NCI-H2081 treated with DMSO at 0.1 percent for 48 hours (cell line): Measurements from ENCODE around the gene VPS13D.

ENCODE experiments used
- DNase-seq: peaks from one replicate; lab custom pipeline; 2025; lab: John Stamatoyannopoulos, UW

The VPS13D gene

DNA sequence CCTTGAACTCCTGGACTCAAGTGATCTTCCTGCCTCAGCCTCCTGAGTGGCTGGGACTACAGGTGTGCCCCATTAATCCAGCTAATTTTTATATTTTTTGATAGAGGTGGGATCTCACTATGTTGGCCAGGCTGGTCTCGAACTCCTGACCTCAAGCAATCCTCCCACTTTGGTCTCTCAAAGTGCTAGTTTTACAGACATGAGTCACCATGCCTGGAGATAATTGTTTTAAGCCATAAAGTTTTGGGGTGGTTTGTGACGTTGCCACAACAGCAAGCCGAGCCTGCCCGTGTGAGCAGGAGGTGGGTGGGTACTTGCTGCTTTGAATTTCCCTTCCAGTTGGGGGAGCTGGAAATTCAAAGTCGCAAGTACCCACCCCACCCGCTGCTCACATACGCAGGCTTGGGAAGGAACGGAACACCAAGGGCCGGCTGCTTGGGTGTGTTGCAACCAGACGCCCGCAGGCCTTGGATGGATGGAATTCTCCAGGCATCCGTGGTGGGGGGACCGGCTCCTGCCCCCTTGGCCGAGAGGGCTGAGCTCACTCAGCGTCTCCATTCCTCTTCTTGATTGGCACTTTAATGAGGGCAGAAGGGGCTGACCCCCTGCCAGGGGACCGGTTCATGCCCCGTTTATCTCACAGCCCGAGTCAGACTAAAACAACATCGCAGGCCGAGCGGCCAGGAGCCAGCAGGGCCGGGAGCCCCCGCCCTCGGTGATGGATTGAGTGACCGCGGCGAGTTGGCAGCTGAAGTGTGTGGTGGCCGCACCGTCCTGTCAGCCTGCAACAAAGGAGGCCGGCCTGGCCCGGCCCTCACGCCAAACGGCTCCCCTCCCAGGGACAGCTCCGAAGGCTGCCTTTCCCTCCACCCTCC is 310.1 kb downstream of the VPS13D start:
- DNase-seq: no peak

DNA sequence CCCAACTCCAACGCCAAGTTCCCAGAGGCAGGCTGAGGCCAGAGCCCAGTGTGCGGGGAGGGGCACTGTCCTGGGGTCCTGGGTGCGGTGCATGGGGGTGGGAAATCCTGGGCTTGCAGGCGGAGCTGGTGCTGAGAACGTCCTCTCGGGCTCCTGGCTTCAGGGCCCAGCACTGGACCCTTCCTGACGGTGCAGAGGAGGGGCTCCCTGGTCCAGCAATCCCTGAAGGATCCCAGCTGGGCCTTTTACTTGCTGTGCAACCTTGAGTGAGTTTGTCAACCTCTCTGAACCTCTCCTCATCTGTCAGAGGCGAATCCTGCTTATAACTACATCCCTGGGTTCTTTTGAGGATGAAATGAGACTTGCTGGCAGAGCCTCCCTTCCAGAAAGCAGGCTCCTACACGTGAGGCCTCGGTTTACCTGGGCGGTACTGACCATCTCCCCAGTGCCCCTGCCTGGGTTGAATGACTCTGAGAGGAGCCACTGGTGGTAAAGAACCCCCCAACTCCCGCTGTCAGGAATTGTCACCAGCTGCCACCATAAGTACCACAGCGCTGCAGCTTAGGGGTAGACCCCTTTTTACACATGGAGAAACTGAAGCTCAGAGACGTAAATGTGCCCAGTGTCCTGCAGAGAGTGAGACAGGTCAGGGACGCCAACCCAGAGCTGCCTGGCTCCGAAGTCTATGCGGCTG is 310.9 kb downstream of the VPS13D start:
- no peak for DNase-seq

DNA sequence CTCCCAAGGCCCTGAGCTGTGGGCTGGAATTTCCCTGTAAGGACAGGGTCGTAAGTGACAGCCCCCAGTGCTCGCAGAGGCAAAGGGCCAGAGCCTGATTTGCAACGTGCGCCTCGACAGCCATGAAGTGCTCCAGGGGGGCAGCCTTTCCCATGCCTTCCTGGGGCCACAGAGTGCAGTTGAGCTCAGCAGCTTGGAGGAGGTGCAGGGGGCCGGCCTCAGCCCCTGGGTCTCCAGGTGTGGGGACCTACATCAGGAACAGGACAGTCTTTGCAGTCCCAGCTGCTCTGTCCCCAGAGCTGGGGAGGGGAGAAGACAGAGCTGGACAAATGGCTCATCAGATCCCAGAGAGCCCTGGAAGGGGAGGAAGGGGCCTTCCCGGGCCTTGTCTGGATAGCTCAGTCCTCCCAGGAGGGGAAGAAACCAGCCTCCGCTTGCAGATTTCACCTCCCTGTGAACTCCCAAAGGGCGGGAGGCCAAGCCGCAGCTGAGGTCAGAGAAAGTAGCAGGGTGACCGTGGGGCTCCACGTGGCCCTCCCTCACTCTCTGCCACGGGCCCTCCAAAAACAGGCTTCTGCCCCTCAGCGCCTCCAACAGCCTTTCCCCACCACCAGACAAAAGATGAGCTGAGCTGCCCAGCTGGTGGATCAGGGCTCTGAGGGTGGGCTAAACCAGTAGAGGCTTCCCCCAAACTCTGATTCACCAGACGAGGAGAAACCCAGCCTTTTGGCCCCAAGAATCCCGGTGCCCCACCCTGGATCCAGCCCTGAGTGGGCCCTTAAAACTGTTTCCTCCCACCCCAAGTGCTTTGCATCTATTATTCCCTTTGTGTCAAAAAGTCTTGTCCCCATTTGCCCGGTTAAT is 311.7 kb downstream of the VPS13D start:
- DNase-seq: no peak

DNA sequence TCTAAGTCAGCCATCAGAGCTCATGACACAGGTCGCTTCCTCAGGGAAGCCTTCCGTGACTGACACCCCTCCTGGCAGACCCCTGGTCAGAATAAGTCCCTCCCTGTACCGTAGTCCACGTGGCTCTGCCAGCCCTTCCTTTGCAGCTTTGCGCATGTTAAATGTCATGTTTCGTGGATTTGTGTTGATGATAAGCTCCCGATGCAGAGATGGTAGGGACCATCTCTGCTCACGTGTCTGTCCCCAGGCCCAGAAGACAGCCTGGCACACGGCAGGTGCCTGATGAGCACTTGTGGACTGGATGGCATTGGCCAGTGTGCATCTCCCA is 312.3 kb downstream of the VPS13D start:
- DNase-seq: no peak

DNA sequence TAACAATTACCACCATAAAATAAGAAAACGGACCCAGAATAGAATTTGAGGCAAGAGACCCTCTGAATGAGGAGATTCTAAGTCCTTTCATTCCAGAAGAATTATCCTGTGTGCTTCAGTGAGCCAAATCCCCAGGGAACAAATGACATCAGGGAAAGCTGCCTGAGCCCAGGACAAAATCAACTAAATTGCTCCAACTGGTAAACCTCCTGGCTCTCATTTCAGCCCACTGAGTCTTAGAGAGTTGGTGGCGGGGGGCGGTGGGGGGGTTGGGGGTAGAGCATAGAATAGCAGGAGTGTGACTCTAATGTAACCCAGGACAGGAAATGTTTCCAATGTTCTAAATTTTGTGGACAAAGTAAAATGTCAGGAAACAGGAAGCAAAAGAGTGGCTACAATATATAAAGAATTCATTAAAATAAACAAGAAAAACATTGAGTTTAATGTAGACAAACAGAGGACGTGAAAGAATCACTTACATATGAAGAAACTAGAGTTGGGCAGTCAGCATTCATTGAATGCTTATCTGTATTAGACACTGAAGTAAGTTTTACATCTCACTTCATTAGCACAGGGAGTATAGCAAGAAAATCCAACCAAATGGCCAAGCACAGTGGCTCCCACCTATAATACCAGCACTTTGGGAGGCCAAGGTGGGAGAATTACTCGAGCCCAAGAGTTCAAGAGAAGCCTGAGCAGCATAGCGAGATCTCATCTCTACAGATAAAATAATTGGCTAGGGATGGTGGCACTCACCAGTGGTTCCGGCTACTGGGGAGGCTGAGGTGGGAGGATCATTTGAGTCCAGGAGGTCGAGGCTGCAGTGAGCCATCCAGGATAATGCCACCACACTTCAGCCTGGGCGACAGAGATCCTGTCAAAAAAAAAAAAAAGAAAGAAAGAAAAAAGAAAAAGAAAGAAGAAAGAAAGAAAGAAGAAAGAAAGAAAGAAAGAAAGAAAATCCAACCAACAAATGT is 313.1 kb downstream of the VPS13D start:
- DNase-seq: no peak

DNA sequence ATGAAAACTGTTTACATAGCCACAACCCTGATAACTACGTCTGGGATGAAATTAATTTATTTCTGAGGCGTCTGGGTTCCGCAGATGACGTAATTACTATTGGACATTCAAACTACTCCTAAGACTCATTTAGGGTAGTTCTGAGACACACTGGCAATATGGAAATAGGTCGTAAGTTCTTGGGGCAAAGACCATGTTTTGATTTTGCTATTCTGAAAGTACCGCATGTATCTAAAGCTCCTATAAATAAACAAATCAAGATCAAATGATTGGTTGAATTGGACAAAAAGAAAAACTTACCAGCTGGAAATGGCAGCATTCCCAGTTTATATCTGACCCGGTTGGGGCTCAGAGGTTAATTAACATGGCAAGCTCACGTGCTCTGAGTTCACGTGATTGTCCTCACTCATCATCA is 313.9 kb downstream of the VPS13D start:
- DNase-seq: no peak

DNA sequence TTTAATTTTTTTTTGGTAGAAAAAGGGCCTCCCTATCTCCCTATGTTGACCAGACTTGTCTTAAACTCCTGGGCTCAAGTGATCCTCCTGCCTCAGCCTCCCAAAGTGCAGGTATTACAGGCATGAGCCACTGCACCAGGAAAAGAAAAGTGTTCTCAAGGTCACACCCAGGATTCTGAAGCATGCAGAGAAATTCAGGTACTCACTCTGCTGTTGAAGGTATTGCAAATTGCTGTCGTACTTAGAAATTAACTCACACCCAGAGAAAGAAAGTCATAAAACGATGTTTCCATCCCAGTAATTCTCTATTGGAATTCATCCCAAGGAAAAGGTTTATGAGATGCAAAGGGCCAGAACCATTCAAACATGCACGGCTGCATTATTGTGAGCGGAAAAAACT is 314.5 kb downstream of the VPS13D start:
- no peak for DNase-seq

DNA sequence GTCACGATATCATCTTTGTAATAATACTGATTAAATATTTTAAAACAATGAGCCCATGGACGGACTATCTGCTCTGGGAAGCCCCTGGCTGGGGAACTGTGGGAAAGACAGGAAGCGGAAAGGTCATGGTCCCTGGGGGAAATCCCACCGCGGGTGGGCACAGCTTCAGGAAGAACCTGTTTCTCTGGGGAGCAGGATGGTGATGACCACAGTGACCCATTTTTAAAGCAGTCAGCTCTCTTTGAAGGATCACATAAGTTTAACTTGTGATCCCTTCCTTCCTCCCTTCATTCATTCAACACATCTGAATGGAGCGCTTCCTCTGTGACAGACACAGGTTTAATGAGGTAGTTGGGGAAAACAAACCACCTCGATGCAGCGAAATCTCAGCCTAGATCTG is 315.2 kb downstream of the VPS13D start:
- no peak for DNase-seq

DNA sequence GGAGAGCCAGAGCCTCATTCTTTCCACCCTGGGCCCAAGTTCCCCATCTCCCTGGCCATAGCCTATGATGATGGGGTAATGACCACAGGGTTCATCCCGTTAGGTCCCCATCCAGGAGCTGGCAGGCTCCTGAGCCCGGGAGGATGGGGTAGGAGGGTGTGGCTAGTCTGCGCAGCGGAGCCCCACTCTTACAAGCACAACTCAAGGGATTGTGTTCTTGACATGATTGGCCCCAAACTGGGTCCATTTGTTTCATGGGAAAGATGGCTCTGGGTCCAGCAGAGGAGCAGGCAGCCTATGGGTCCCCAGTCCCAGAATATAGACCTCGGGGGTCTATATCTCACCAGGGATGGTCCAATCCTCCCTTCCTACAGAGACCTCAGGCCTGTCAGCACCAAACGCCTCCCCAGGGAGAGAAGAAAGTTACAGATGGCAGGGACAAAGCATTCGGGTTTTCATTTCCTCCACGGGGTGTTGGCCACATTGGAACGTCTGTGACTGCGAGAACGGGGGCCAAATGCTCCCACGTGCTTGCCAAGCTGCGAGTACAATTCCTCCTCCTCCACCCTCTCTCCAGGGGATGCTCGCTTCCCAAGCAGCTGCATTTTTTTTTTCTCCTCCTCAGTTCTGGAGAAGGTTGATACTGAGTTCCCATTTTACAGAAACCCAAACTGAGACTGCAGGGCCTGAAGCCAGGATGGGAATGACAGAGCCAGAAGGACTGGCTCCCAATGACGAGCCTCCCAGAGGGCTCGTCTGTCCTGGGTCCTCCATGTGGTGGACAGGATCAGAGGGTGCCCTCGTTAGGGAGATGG is 317.1 kb downstream of the VPS13D start:
- DNase-seq: no peak

DNA sequence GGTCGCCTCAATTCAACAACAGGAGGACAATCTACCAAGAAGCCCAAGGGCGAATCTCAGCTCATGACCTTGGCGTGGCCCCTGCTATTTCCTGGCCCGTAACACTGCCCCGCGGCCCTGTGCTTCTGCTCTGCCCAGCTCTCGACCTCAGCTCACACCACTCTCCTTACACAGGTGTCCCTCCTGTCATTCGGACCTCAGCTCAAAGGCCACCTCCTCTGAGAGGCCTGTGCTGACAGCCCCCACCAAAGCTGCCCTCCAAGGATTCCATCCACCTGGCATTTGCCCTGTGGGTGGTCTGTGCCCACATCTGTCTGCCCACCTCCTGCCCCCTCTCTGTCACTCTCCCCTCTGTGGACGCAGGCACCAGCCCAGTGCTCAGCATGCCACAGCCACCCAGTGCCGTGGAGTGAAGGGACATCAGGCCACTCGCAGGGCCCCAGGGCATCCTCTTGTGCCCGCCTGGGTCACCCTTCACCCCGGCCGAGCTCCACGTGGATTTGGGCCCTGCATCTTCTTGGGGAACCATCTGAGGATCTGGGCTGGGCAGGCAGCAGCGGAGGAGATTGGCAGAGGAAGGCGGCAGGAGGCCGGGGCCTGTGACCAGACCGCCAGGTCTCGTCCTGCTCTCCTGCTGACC is 317.9 kb downstream of the VPS13D start:
- DNase-seq: no peak

DNA sequence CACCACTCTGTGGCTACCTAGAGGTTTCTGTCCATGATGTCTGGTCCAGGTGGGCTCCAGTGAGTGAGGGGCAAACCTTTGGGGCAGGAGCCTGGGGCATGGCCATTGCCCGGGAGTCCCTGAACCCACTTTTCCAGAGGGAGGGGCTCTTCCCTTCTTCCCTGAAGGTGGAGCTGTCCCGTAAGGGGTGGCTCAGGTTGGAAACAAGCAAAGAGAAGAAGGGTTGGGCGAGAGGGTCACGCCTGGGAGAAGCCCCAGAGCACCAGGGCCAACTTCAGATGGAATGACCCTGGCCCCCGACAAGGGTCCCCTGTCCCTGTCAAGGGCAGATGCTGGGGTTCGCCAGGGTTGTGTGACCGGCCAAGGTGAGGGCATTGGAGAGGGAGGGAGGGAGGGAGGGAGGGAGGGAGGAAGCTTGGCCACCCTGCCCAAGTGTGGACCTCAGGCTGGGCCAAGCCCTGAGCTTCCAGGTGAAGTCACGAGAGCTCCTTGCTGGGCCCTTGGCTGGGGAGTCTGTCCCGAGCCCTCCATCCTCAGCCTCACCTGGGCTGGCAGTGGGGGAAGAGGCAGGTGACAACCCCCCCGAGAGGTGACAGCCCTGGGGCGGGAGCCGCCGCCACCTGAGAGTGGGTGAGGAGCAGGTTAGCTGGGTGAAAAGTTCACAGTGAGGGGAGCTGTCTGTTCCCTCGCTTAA is 318.6 kb downstream of the VPS13D start:
- no peak for DNase-seq

DNA sequence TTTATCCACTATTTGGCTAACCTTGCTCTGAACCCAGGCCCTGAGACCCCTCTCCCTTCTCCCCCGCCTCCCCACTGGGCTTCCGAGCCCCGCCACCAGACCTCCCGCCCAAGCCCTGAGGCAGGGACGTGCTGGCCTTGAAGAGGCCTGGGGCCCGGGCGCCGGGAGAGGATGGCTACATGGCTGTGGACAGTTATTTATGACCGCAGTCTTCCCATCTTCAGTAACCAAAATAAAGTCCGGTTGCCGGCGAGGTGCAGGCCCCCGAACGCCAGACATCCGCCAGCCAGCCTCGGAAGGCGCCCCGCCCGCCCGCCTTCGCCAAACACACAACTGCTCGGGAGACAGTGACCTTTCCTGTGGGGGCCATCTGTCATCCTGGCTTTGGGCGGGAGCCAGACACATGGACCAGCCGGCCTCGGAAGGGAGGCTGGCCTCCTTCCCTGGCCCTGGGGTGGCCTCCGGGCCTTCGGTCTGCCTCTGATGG is 319.2 kb downstream of the VPS13D start:
- DNase-seq: no peak

DNA sequence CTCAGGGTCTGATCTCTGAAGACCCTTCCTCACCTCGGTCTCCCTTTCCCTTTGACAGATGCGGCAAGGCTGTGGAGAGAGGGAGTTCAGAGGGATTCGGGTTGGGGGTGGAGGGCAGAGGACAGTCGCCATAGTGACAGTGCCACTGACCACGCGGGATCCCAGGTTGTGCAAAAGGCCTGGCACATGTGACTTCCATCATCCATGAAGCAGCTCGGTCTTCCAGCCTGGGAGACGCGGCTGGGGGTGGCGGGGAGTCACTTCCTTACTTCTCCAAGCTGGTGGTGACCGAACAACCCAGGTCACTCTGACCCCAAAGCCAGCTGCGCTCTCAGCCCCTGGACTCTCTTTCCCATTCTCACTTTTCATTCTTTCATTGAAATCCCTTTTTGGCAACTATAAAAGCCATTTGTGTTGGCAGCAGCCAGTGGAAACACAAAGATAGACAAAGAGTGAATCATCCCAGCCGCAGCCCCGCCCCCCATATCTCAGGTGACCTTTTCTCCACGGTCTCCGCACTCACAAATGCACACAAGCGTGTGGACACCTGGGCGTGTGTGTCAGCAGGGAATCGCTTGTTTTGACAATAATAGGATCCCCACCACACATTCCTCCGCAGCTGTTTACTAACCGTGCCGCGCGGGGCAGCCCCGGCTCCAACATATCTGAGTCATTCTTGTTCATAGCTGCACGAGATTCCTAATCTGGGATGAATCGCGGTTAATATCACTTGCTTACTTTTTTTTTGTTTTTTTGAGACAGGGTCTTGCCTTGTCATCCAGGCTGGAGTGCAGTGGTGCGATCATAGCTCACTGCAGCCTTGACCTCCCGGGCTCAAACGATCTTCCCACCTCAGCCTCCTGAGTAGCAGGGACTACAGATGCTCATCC is 319.9 kb downstream of the VPS13D start:
- DNase-seq: no peak

DNA sequence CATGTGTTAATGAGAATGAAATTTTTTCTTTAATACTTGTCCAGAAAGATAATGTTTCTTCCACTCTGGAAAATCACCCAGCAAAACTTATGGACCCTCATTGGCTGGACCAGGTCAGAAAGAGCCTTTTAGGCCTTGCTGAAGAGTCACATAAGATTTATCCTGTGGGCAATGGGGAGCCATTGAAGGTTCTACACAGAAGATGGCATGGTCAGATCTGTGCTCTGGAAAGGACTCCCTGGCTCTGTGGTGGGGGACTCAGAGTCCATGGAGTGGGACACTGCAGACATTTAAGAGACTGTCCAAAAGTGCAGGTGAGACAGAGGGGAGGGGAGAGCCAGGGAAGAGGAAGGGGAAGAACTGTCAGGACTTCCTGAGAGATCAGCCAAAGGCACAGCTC is 321.8 kb downstream of the VPS13D start:
- no peak for DNase-seq

DNA sequence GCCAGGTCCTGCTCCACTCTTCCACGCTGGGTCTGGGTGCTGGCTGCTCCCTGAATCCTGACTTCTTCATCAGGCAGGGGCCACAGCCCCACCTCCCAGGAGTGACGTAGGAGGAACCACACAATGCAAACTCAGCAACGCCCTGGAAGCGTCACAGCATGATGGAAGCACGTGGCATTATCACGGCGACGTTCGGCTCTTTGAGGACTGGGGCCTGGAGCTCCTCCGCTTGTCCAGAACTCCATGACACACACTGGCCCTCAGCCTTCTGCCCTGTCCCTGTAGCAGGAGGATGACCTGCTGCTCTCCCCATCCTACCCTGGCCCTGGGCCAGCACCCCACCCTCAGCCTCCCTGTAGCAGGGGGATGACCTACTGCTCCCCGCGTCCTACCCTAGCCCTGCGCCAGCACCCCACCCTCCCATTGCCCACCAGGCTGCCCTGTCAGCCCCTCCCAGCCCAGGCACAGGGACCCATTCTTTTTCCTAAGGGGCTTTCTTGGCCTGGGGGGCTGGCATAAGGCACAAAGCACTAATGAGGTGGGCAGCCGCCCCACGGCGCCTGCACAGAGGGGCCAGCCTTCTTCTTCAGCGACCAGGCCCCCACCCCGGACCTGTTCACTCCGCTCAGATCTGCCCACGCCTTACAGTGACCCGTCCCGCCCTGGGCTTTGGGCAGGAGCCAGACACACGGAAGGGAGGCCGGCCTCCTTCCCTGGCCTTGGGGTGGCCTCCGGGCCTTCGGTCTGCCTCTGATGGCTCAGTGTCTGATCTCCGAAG is 322.5 kb downstream of the VPS13D start:
- DNase-seq: no peak

DNA sequence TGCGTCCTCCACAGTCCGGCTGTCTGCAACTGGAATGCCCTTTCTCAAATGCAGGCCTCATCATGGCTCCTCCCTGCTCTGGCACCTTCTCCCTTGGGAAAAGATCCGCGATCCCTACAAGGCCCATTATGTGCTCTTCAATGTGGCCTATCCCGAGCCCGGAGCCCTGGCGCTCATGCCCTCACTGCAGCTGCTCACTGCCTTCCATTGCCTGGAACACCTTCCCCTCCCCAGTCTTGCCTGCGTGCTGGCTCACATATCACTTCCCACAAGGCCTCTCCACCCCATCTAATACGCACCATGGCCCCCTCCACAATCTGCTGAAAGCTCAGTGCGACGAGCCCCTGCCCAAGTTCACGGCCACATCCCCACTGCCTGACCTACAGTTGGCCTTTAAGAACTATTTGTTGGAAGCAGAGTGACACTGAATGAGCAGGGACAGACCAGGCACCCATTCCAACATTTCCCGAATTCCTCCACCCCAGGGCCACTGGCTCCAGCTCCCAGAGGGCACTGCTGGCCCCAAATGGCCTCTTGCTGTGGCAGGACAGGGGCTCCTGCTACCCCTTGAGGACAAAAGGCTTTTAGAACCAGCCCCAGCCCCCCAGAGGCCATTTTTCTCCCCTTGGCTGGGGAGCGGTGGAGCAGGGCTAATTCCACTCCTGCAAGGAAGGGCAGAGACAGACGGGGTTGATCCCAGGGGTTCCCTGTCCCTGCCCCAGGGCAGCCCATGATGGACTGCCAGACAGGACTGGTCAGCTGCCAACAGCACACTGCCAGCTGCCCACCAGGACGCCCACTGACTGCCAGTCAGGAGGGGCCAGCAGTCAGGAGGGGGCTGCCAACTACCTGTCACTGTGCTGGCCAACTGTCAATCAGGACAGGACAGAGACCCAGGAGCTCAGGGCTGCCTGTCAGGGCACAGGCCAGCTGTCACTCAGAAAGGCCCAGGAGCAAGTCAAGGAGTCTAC is 323.4 kb downstream of the VPS13D start:
- no peak for DNase-seq
